HepG2 (cell line): ENCODE results near the gene MDFIC. TPM values are rescaled to one million over a fixed set of nuclear protein-coding genes. Genes with fewer than 3 reads are reported as not detected.

Experiments
- ATAC-seq: fragments of 200-7000 bp; cut with Tn5 transposase; 3 replicates; pipeline ENCODE4 v1.9.1; 2020; ENCODE audit warnings: mild to moderate bottlenecking, moderate library complexity
- BruUV-seq: library from RNA; stranded (reverse); fragments of 400-500 nt; replicated peaks from 2 replicates; lab custom pipeline; 2021; lab: Mats Ljungman, UMichigan
- CTCF ChIA-PET: fragments of 300-600 bp; formaldehyde crosslinking; extraction: SDS; loops from one replicate; lab custom pipeline; 2021; ENCODE audit warnings: low total read pairs, inconsistent platforms, low intra/inter-chr PET ratio; lab: Yijun Ruan, JAX
- POLR2A ChIA-PET: fragments of 350-600 bp; sonication (Branson Sonifier 250); formaldehyde crosslinking; loops from one replicate; lab custom pipeline; 2020; ENCODE audit warnings: antibody characterized with exemption, inconsistent platforms; lab: Yijun Ruan, JAX
- DNase-seq: peaks from one replicate; pipeline ENCODE4 v3.0.0-alpha.2; 2015; ENCODE audit warnings: low spot score
- FAIRE-seq: peaks from 3 replicates; lab custom pipeline; 2011; peaks lifted over from hg19 to GRCh38; lab: Jason Lieb, UNC
- H2AFZ ChIP-seq: one replicate; pipeline ENCODE4 v1.6.1; 2011; ENCODE audit warnings: low read length, inconsistent platforms
- H3K27ac ChIP-seq: fragments of 300-600 bp; 3 replicates; pipeline ENCODE4 v1.8.0; 2011; ENCODE audit warnings: mixed run types, mild to moderate bottlenecking, mixed read lengths, low read length, inconsistent platforms; ENCODE audit not compliant: insufficient read depth; ENCODE audit errors: extremely low read length
- H3K27me3 ChIP-seq, 2 experiments: fragments of 200-600 bp in 1 of 2; 2 replicates in 1 of 2; 3 replicates in 1 of 2; pipeline versions ENCODE4 v1.6.0 to v1.8.0; 2011; ENCODE audit warnings: low read length in 2 of 2, mild to moderate bottlenecking in 2 of 2, moderate library complexity in 2 of 2, inconsistent platforms in 1 of 2; ENCODE audit not compliant: insufficient read depth in 2 of 2, control insufficient read depth in 1 of 2
- H3K36me3 ChIP-seq, 2 experiments: fragments of 200-600 bp in 1 of 2; replicated peaks in 1 of 2; 2 replicates in 1 of 2; 3 replicates in 1 of 2; pipeline versions ENCODE4 v1.5.1 to v1.8.0; 2011; ENCODE audit warnings: low read length in 2 of 2, inconsistent platforms in 1 of 2; ENCODE audit not compliant: insufficient read depth in 2 of 2, control insufficient read depth in 1 of 2
- H3K4me1 ChIP-seq: 2 replicates; pipeline ENCODE4 v1.5.1; 2012; ENCODE audit warnings: low read length, inconsistent platforms; ENCODE audit not compliant: insufficient read depth
- H3K4me2 ChIP-seq: 2 replicates; pipeline ENCODE4 v1.6.0; 2011; ENCODE audit warnings: low read depth, low read length, inconsistent platforms
- H3K4me3 ChIP-seq, 3 experiments: fragments of 200-600 bp in 1 of 3; sonication (generic), shearing (Covaris generic) in 1 of 3; replicated peaks in 1 of 3; 2 replicates each; pipeline ENCODE4 v1.5.1; 2011 to 2016; ENCODE audit warnings: low read length in 3 of 3, inconsistent platforms in 2 of 3, low read depth in 2 of 3, mild to moderate bottlenecking in 2 of 3, control low read depth in 1 of 3, mixed read lengths in 1 of 3; ENCODE audit not compliant: insufficient read depth in 1 of 3
- H3K79me2 ChIP-seq: one replicate; pipeline ENCODE4 v1.6.1; 2011; ENCODE audit warnings: low read length, inconsistent platforms; ENCODE audit not compliant: insufficient read depth
- H3K9ac ChIP-seq: 2 replicates; pipeline ENCODE4 v1.6.0; 2011; ENCODE audit warnings: mild to moderate bottlenecking, low read depth, low read length, inconsistent platforms; ENCODE audit not compliant: insufficient read depth
- H3K9me3 ChIP-seq: 2 replicates; pipeline ENCODE4 v1.5.1; 2012; ENCODE audit warnings: mild to moderate bottlenecking, low read length
- H4K20me1 ChIP-seq: 2 replicates; pipeline ENCODE4 v1.6.0; 2011; ENCODE audit warnings: inconsistent platforms, mild to moderate bottlenecking, low read length, moderate library complexity; ENCODE audit not compliant: insufficient read depth
- DRAP1 ChIP-seq: IDR thresholded peaks from 2 replicates; pipeline ENCODE4 v1.6.1; 2016; ENCODE audit warnings: missing genetic modification reagents, missing compliant biosample characterization
- NONO ChIP-seq, 2 experiments: fragments of 450-650 bp in 1 of 2; sonication (generic) in 1 of 2; formaldehyde crosslinking in 1 of 2; IDR thresholded peaks in 1 of 2; conservative IDR thresholded peaks in 1 of 2; 2 replicates each; pipeline versions ENCODE4 v1.6.1 to v1.8.0; 2017 to 2022; ENCODE audit warnings: mild to moderate bottlenecking in 1 of 2, missing genetic modification reagents in 1 of 2, moderate library complexity in 1 of 2
- PATZ1 ChIP-seq: sonication (generic); formaldehyde crosslinking; IDR thresholded peaks from 2 replicates; pipeline ENCODE4 v1.4.0; 2020; ENCODE audit warnings: missing genetic modification reagents
- PCBP2 ChIP-seq: fragments of 200-400 bp; formaldehyde crosslinking; optimal IDR thresholded peaks from 2 replicates; pipeline ENCODE3; 2018; ENCODE audit warnings: low read length, low read depth; ENCODE audit not compliant: poor library complexity, severe bottlenecking
- PRDM15 ChIP-seq: sonication (generic); formaldehyde crosslinking; IDR thresholded peaks from 2 replicates; pipeline ENCODE4 v1.4.0; 2020; ENCODE audit warnings: missing genetic modification reagents
- RBM39 ChIP-seq: fragments of 200-400 bp; formaldehyde crosslinking; IDR thresholded peaks from one replicate; pipeline ENCODE4 v1.6.1; 2018; ENCODE audit warnings: antibody characterized with exemption, mild to moderate bottlenecking, low read depth, low read length; ENCODE audit not compliant: poor library complexity, severe bottlenecking
- SMARCC2 ChIP-seq: fragments of 450-650 bp; IDR thresholded peaks from 2 replicates; pipeline ENCODE4 v1.6.1; 2017; ENCODE audit warnings: antibody characterized with exemption, mild to moderate bottlenecking
- ZNF33A ChIP-seq: sonication (generic); formaldehyde crosslinking; IDR thresholded peaks from 2 replicates; pipeline ENCODE4 v1.5.1; 2020; ENCODE audit warnings: missing genetic modification reagents, mild to moderate bottlenecking, moderate library complexity, borderline replicate concordance
- ZNF441 ChIP-seq: sonication (generic); formaldehyde crosslinking; IDR thresholded peaks from 2 replicates; pipeline ENCODE4 v1.7.0; 2021; ENCODE audit warnings: missing genetic modification reagents, borderline replicate concordance
- ZNF672 ChIP-seq: sonication (generic); formaldehyde crosslinking; IDR thresholded peaks from 2 replicates; pipeline ENCODE4 v1.8.1; 2022; ENCODE audit warnings: missing genetic modification reagents
- in situ Hi-C: cut with HindIII; loops from 2 replicates; pipeline ENCODE4 v1.10.0; 2017; ENCODE audit warnings: low pct_unique_long_range_greater_than_20kb; ENCODE audit not compliant: extremely low pct_ligation_motif_present
- intact Hi-C: fragments of 100-400 bp; cut with micrococcal nuclease; formaldehyde crosslinking; loops from one replicate; pipeline ENCODE4 v1.10.0; 2022; ENCODE audit not compliant: unreplicated experiment
- polyA plus RNA-seq, 8 experiments: library from polyadenylated mRNA; depleted of rRNA in 3 of 8; stranded (reverse) in 7 of 8; unstranded in 1 of 8; fragments of >200 nt; fragmentation: Illumina TruSeq in 4 of 8; extraction: Trizol in 4 of 8; gene quantifications; 2 replicates each; pipeline versions ENCODE4 v1.2.1 to v1.2.3, GENCODE V29; 2011 to 2016; ENCODE audit warnings: low read depth in 4 of 8, missing spikeins in 1 of 8, mixed read lengths in 1 of 8; ENCODE audit not compliant: insufficient read depth in 1 of 8
- total RNA-seq, 5 experiments: library from RNA; depleted of rRNA; stranded (reverse); fragments of >200 nt; fragmentation: Illumina TruSeq; extraction: Trizol; gene quantifications; 2 replicates each; pipeline ENCODE4 v1.2.3, GENCODE V29; 2016; ENCODE audit warnings: low read depth in 1 of 5
- TF ChIP-seq, protein P1 (sequence below): sonication (generic); formaldehyde crosslinking; conservative IDR thresholded peaks from 2 replicates; pipeline ENCODE4 v1.4.0; 2020; ENCODE audit warnings: missing genetic modification reagents
- TF ChIP-seq, protein P2 (sequence below): sonication (generic); formaldehyde crosslinking; IDR thresholded peaks from 2 replicates; pipeline ENCODE4 v1.8.0; 2022; ENCODE audit warnings: missing genetic modification reagents, mild to moderate bottlenecking, borderline replicate concordance
- TF ChIP-seq, protein P3 (sequence below): sonication (generic); formaldehyde crosslinking; IDR thresholded peaks from 2 replicates; pipeline ENCODE4 v1.5.0; 2020; ENCODE audit warnings: missing genetic modification reagents, mild to moderate bottlenecking, borderline replicate concordance

MDFIC gene
- total and polyA plus RNA-seq, 2 of the 13 experiments (the other 11 are each of a cell fraction or from before 2014, with no cell fraction given), result 0.13 TPM; not detected in 1

GRCh38 chr7:114925434-114925833 is 3.5 kb downstream of the MDFIC start:
- no peak for FAIRE-seq
- ChIA-PET CTCF (no interaction called here), POLR2A (no interaction called here)
- H3K27me3 ChIP-seq, result peaks cover 2 to 19% of the 10 kb centered on the region in 2 experiments; a peak in 3 of 5 replicates
- in situ Hi-C loops, result no loop called here
- no TSS peak for BruUV-seq
- H3K4me2 ChIP-seq, result no peak overlapping the region
- DNase-seq, result no peak
- H4K20me1 ChIP-seq, result no peaks in the 10 kb centered on the region
- no peaks in the 10 kb centered on the region for H3K9me3 ChIP-seq
- H3K4me3 ChIP-seq, result no peak overlapping the region
- H3K4me1 ChIP-seq, result peaks cover 19% of the 10 kb centered on the region
- H3K27ac ChIP-seq, result no peak overlapping the region
- H3K9ac ChIP-seq, result no peak overlapping the region
- no peaks in the 10 kb centered on the region for H3K36me3 ChIP-seq
- intact Hi-C loops, result no loop called here
- no peak for ATAC-seq
- H3K79me2 ChIP-seq, result no peaks in the 10 kb centered on the region
- no peak overlapping the region for H2AFZ ChIP-seq
- TF ChIP-seq ZNF441 (no peak), PCBP2 (no peak), ZNF33A (no peak), ZNF672 (CRISPR knock-in tag) (no peak), DRAP1 (CRISPR knock-in tag) (no peak), SMARCC2 (no peak), NONO (IDR thresholded peaks at IDR 0.05) (no peak), NONO (CRISPR knock-in tag; conservative IDR thresholded peaks at IDR 0.05) (no peak), RBM39 (no peak), PATZ1 (CRISPR knock-in tag) (no peak), PRDM15 (no peak)
- TF ChIP-seq, protein P1, sequence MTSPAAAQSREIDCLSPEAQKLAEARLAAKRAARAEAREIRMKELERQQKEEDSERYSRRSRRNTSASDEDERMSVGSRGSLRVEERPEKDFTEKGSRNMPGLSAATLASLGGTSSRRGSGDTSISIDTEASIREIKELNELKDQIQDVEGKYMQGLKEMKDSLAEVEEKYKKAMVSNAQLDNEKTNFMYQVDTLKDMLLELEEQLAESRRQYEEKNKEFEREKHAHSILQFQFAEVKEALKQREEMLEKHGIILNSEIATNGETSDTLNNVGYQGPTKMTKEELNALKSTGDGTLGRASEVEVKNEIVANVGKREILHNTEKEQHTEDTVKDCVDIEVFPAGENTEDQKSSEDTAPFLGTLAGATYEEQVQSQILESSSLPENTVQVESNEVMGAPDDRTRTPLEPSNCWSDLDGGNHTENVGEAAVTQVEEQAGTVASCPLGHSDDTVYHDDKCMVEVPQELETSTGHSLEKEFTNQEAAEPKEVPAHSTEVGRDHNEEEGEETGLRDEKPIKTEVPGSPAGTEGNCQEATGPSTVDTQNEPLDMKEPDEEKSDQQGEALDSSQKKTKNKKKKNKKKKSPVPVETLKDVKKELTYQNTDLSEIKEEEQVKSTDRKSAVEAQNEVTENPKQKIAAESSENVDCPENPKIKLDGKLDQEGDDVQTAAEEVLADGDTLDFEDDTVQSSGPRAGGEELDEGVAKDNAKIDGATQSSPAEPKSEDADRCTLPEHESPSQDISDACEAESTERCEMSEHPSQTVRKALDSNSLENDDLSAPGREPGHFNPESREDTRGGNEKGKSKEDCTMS (CRISPR knock-in tag), result no peak
- TF ChIP-seq, protein P2, sequence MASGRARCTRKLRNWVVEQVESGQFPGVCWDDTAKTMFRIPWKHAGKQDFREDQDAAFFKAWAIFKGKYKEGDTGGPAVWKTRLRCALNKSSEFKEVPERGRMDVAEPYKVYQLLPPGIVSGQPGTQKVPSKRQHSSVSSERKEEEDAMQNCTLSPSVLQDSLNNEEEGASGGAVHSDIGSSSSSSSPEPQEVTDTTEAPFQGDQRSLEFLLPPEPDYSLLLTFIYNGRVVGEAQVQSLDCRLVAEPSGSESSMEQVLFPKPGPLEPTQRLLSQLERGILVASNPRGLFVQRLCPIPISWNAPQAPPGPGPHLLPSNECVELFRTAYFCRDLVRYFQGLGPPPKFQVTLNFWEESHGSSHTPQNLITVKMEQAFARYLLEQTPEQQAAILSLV, result no peak
- TF ChIP-seq, protein P3, sequence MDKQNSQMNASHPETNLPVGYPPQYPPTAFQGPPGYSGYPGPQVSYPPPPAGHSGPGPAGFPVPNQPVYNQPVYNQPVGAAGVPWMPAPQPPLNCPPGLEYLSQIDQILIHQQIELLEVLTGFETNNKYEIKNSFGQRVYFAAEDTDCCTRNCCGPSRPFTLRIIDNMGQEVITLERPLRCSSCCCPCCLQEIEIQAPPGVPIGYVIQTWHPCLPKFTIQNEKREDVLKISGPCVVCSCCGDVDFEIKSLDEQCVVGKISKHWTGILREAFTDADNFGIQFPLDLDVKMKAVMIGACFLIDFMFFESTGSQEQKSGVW (CRISPR knock-in tag), result no peak
